ENCODE measurements around the gene TBC1D22A.

DNA sequence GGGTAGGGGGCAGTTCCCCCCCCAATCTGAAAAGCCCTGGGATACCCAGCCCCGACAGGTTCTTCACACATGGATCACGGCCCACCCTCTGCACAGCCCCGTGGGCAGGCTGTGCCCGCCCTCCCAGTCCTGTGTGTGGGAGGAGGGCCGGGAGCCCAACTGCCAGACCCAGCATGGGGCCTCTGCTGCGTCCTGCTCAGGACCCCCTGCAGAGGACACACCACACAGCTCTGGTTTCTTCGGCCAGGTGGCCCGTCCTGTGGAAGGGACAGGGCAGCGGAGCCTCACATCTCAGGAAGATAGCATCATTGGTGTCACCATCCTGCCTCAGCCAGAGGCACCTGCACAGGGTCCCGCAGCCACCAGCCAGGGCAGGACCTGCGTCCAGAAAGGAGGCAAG, 396.0 kb downstream of the TBC1D22A start:
- TF ChIP-seq, protein P1, sequence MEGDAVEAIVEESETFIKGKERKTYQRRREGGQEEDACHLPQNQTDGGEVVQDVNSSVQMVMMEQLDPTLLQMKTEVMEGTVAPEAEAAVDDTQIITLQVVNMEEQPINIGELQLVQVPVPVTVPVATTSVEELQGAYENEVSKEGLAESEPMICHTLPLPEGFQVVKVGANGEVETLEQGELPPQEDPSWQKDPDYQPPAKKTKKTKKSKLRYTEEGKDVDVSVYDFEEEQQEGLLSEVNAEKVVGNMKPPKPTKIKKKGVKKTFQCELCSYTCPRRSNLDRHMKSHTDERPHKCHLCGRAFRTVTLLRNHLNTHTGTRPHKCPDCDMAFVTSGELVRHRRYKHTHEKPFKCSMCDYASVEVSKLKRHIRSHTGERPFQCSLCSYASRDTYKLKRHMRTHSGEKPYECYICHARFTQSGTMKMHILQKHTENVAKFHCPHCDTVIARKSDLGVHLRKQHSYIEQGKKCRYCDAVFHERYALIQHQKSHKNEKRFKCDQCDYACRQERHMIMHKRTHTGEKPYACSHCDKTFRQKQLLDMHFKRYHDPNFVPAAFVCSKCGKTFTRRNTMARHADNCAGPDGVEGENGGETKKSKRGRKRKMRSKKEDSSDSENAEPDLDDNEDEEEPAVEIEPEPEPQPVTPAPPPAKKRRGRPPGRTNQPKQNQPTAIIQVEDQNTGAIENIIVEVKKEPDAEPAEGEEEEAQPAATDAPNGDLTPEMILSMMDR (IDR thresholded peaks at IDR 0.05) = no peak
- TF ChIP-seq POLR2A (IDR thresholded peaks at IDR 0.05) = no peak

Measured in Peyer's patch (tissue), 4 donors.